PFSK-1 (cell line): Measurements from ENCODE around the gene KCNQ2.

ENCODE experiments used
- FOXP2 ChIP-seq: optimal IDR thresholded peaks from 2 replicates; pipeline ENCODE3; 2011; ENCODE audit warnings: borderline replicate concordance, control low read depth, inconsistent platforms; ENCODE audit not compliant: insufficient read depth; ENCODE audit errors: extremely low read length, extremely low read depth
- POLR2AphosphoS5 ChIP-seq: IDR thresholded peaks from 2 replicates; pipeline ENCODE4 v1.6.1; 2012; ENCODE audit warnings: low read depth, mild to moderate bottlenecking, control low read depth, low read length, moderate library complexity
- SIN3A ChIP-seq: IDR thresholded peaks from 2 replicates; pipeline ENCODE4 v1.6.1; 2012; ENCODE audit warnings: mild to moderate bottlenecking, low read length, moderate library complexity, borderline replicate concordance; ENCODE audit not compliant: insufficient read depth
- TAF1 ChIP-seq: IDR thresholded peaks from 2 replicates; pipeline ENCODE4 v1.6.1; 2012; ENCODE audit warnings: low read length, control low read depth, borderline replicate concordance; ENCODE audit not compliant: insufficient read depth
- TF ChIP-seq, protein P1 (sequence below), 2 experiments: IDR thresholded peaks; 2 replicates each; pipeline versions ENCODE4 v1.6.1 to v1.8.0; 2011 to 2012; ENCODE audit warnings: low read depth in 2 of 2, low read length in 2 of 2, control low read depth in 1 of 2, inconsistent platforms in 1 of 2, mild to moderate bottlenecking in 1 of 2, moderate library complexity in 1 of 2; ENCODE audit not compliant: insufficient read depth in 1 of 2

The KCNQ2 gene

DNA sequence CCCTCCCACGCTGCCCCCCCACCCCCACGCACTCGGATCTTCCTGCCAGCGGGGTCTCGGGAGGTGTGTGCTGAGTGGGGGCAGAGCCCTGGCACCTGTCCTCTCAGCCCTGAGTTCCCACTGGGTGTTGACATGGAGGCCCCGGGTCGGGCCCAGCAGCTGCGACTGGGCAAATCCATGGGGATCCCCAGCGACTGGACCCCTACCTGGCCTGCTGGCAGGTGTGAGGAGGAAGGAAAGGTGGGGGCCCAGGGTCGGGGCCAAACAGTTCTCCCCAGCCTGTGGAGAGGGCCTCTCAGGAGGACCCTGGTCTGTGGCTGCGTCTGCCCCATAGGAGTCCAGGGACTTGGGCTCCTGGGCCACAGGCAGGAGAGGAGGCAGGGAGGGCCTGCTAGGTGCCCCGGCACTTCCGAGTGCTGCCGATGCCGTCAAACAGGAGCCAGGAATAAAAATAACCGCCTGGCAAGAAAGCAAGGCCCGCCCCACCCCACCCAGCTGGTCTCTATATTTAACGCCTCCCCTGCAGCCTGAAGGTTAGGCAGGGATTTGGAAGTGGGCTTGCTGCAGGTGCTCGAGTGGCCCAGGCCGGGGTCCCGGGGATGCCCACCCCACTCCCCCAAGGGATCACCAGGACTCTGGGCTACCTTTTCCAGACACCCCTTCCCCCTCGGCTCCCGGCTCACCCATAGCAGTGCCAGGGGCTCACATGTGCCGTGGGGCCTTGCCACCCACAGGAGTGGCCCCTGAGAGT lies 27.9 kb upstream of the KCNQ2 start:
- TF ChIP-seq POLR2AphosphoS5 (no peak), FOXP2 (no peak), TAF1 (no peak), SIN3A (no peak)
- TF ChIP-seq, protein P1, sequence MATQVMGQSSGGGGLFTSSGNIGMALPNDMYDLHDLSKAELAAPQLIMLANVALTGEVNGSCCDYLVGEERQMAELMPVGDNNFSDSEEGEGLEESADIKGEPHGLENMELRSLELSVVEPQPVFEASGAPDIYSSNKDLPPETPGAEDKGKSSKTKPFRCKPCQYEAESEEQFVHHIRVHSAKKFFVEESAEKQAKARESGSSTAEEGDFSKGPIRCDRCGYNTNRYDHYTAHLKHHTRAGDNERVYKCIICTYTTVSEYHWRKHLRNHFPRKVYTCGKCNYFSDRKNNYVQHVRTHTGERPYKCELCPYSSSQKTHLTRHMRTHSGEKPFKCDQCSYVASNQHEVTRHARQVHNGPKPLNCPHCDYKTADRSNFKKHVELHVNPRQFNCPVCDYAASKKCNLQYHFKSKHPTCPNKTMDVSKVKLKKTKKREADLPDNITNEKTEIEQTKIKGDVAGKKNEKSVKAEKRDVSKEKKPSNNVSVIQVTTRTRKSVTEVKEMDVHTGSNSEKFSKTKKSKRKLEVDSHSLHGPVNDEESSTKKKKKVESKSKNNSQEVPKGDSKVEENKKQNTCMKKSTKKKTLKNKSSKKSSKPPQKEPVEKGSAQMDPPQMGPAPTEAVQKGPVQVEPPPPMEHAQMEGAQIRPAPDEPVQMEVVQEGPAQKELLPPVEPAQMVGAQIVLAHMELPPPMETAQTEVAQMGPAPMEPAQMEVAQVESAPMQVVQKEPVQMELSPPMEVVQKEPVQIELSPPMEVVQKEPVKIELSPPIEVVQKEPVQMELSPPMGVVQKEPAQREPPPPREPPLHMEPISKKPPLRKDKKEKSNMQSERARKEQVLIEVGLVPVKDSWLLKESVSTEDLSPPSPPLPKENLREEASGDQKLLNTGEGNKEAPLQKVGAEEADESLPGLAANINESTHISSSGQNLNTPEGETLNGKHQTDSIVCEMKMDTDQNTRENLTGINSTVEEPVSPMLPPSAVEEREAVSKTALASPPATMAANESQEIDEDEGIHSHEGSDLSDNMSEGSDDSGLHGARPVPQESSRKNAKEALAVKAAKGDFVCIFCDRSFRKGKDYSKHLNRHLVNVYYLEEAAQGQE (IDR thresholded peaks at IDR 0.05; ENCODE audit: insufficient read depth in 1 of 2, low read depth in 2 of 2, low read length in 2 of 2): no peak

DNA sequence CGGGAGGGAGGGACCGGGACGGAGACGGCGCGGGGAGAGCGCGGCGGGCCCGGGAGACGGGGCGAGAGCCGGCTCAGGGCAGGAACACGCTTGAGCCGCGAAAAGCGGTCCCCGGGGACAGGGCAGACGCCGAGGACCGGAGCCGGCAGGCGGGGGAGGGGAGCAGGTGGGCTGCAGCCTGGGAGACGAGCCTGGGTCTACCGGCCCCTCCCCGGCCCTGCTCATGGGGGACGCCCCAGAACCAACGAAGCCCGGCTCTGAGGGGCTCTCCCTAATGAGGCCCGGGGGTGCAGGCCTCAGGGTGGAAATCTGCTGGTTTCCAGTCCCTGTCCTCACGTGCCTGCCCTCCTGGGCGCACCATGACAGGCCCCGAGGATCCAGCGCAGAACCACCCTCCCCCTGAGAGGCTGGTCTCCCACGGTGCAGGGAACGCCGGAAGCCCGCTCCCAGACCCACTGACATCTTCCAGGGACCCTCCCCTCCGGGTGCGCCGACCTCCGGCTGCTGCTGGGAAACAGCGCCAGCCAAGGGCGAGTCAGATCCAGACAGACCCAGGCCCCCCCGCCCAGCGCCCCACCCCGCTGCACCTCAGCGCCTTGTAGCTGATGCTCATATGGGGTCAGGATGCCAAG lies 27.0 kb upstream of the KCNQ2 start:
- TF ChIP-seq, protein P1 (IDR thresholded peaks at IDR 0.05; ENCODE audit: insufficient read depth in 1 of 2, low read depth in 2 of 2, low read length in 2 of 2): no peak
- TF ChIP-seq SIN3A (no peak), POLR2AphosphoS5 (no peak), TAF1 (no peak), FOXP2 (no peak)

DNA sequence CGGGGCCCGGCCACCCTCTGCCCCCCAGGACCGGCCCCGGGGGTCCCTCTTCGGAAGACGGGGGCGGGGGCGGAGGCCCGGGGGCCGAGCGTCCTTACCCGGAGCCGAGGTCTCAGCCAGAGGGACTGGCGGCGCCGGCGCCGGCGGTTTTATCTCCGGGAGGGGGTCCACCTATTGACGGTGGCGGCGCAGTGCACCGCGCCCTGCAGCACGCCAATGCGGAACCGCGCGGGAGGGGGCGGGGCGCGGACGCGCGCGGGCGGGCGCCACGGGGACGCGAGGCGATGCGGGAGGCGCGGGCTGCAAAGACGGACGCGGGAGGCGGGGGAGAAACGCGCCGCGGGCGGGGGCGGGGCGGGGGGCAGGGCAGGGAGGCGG lies 26.5 kb upstream of the KCNQ2 start, which contains the start of gene EEF1A2:
Gene EEF1A2 (minus strand): TSS at position 124 of the 378 bp plus-strand sequence. CDS start 1,320 bp downstream, outside the sequence.
- TF ChIP-seq FOXP2 (no peak), POLR2AphosphoS5 (no peak), TAF1 (no peak)
- TF ChIP-seq, protein P1 (IDR thresholded peaks at IDR 0.05; ENCODE audit: insufficient read depth in 1 of 2, low read depth in 2 of 2, low read length in 2 of 2): no peak

DNA sequence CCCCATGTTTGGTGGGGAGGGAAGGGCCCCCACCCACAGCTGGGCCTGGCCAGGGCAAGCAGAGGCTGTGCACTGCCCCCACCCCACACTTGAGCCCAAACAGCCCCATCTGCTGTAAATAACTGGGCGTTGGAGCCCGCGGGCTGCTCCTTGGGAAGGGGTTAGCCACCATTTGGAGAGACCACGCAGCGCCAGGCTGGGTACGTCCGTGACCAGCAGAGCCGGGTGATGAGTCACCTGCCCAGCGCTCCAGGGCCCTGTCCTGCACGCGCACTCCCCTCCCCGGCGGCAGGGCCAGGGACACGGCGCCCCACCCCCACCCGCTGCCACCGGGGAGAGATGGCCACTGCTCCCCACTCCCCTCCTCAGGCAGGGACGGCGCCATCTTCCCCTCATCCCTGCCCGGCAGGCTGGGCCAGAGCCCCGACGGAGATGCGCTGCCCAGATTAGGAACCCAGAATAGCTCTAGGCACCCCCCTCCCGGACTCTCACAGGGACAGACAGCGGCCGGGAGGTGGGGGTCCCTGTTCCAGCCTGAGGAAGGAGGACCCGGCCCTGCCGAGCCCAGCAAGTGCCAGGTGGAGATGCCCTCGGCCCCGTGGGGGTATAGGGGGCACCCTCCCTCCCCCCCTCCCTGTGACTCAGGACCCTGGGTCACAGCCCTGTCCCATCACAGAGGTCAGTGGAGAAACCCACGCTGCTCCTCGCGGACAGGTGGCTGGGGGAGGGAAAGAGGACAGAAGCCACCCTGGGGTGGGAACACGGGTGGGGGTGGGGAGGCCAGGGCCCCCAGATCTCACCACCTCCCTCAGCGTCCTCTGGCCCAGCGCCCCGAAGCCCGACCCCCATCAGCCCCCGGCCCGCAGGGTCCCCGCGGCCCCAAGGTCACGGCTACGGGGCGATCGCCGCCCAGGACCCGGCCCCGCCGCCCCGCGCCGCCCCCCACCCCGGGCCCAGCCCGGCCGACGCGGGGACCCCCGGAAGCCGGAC lies 25.8 kb upstream of the KCNQ2 start:
- TF ChIP-seq, protein P1 (IDR thresholded peaks at IDR 0.05; ENCODE audit: insufficient read depth in 1 of 2, low read depth in 2 of 2, low read length in 2 of 2): no peak
- TF ChIP-seq FOXP2: no peak
- TF ChIP-seq TAF1: no peak
- no peak for TF ChIP-seq SIN3A
- no peak for TF ChIP-seq POLR2AphosphoS5
